Left cardiac atrium (tissue), 4 donors: ENCODE measurements around the gene LRMDA. TPM values are rescaled to one million over a fixed set of nuclear protein-coding genes. Genes with fewer than 3 reads are reported as not detected.

Experiments
- ATAC-seq, 2 donors: fragments of 200-7000 bp; cut with Tn5 transposase; one replicate each; pipeline ENCODE4 v1.9.1; 2020; ENCODE audit warnings: mild to moderate bottlenecking in 2 of 2, moderate library complexity in 2 of 2
- DNase-seq: peaks from one replicate; pipeline ENCODE4 v3.0.0-alpha.2; 2020
- intact Hi-C, 2 donors: fragments of 100-400 bp; cut with DNase I; formaldehyde crosslinking; loops; one replicate each; pipeline versions ENCODE4 v1.14.1 to v1.15.1; 2022 to 2023
- total RNA-seq, 2 donors: library from RNA; stranded (reverse); fragmentation: NEBNext Ultra II Directional; extraction: Animal tissue kit (Norgen Biotek cat#: 25700); gene quantifications; one replicate each; pipeline ENCODE4 v1.2.1, GENCODE V29; 2021
- donor health status: DM: no; HTN: yes; CAD: no.
- donor health status: DM: no; HTN: yes; CAD: no; lungs with severe emphysema.
- donor health status: DM: yes; HTN: yes; CAD: no.
- donor health status: Dilated cardiomyopathy.

The LRMDA gene
- total RNA-seq, 2 donors from 2014 or later, result 40.6 to 57.8 TPM

GRCh38 chr10:75922435-75922834 is 491.0 kb downstream of the LRMDA start:
- no peak for ATAC-seq
- intact Hi-C loops, result no loop called here

GRCh38 chr10:75924309-75924902 is 493.0 kb downstream of the LRMDA start:
- DNase-seq (no peak), ATAC-seq (no peak)
- intact Hi-C loops, result no loop called here

More at GRCh38 chr10:75922435-75922834, 491.0 kb downstream of the LRMDA start:
- DNase-seq, result no peak

- DNase-seq (no peak), ATAC-seq (no peak)
- intact Hi-C loops, result no loop called here
Measured at GRCh38 chr10:75925999-75926398, 494.6 kb downstream of the LRMDA start.

GRCh38 chr10:75926763-75927162 is 495.3 kb downstream of the LRMDA start:
- DNase-seq (no peak), ATAC-seq (no peak)
- intact Hi-C loops, result no loop called here

- no peak for DNase-seq
- ATAC-seq, result no peak
- intact Hi-C loops, result no loop called here
Measured at GRCh38 chr10:75928231-75928630, 496.8 kb downstream of the LRMDA start.

- no peak for ATAC-seq
- DNase-seq, result no peak
- intact Hi-C loops, result no loop called here
Measured at GRCh38 chr10:75929630-75930161, 498.3 kb downstream of the LRMDA start.

- ATAC-seq (no peak), DNase-seq (no peak)
- intact Hi-C loops, result no loop called here
Measured at GRCh38 chr10:75932921-75933320, 501.5 kb downstream of the LRMDA start.

GRCh38 chr10:75935240-75935639 is 503.8 kb downstream of the LRMDA start:
- intact Hi-C loops, result no loop called here
- DNase-seq (no peak), ATAC-seq (no peak)

- intact Hi-C loops, result no loop called here
- no peak for ATAC-seq
Measured at GRCh38 chr10:75935650-75936400, 504.4 kb downstream of the LRMDA start.

GRCh38 chr10:75936841-75937240 is 505.4 kb downstream of the LRMDA start:
- intact Hi-C loops, result no loop called here
- ATAC-seq (no peak), DNase-seq (no peak)

More at GRCh38 chr10:75935650-75936400, 504.4 kb downstream of the LRMDA start:
- DNase-seq, result no peak

- no peak for ATAC-seq
- intact Hi-C loops, result no loop called here
Measured at GRCh38 chr10:75937823-75938222, 506.4 kb downstream of the LRMDA start.

GRCh38 chr10:75938380-75939122 is 507.1 kb downstream of the LRMDA start:
- ATAC-seq (no peak), DNase-seq (no peak)
- intact Hi-C loops, result no loop called here

More at GRCh38 chr10:75937823-75938222, 506.4 kb downstream of the LRMDA start:
- DNase-seq, result no peak

- intact Hi-C loops, result no loop called here
- DNase-seq (no peak), ATAC-seq (no peak)
Measured at GRCh38 chr10:75939541-75939940, 508.1 kb downstream of the LRMDA start.

GRCh38 chr10:75940742-75941141 is 509.3 kb downstream of the LRMDA start:
- no peak for ATAC-seq
- DNase-seq, result no peak
- intact Hi-C loops, result no loop called here

GRCh38 chr10:75941223-75941801 is 509.9 kb downstream of the LRMDA start:
- DNase-seq (no peak), ATAC-seq (no peak)
- intact Hi-C loops, result no loop called here

GRCh38 chr10:75944061-75944460 is 512.6 kb downstream of the LRMDA start:
- intact Hi-C loops, result no loop called here
- DNase-seq (no peak), ATAC-seq (no peak)

- ATAC-seq, result no peak
- DNase-seq, result no peak
- intact Hi-C loops, result no loop called here
Measured at GRCh38 chr10:75948583-75948982, 517.2 kb downstream of the LRMDA start.

- ATAC-seq (no peak), DNase-seq (no peak)
- intact Hi-C loops, result no loop called here
Measured at GRCh38 chr10:75950307-75950706, 518.9 kb downstream of the LRMDA start.

- no peak for ATAC-seq
- no peak for DNase-seq
- intact Hi-C loops, result no loop called here
Measured at GRCh38 chr10:75950997-75951589, 519.7 kb downstream of the LRMDA start.
